HEK293T (cell line): Measurements from ENCODE around the gene METTL24.

ENCODE experiments used
- CTCF ChIA-PET: fragments of 350-600 bp; formaldehyde crosslinking; extraction: SDS; loops from one replicate; lab custom pipeline; 2021; ENCODE audit warnings: antibody characterized with exemption, inconsistent platforms; lab: Yijun Ruan, JAX
- POLR2A ChIA-PET: fragments of 350-600 bp; formaldehyde crosslinking; extraction: SDS; loops from one replicate; lab custom pipeline; 2020; ENCODE audit warnings: antibody characterized with exemption, inconsistent platforms; lab: Yijun Ruan, JAX
- DNase-seq: peaks from one replicate; pipeline ENCODE4 v3.0.0; 2012; ENCODE audit warnings: mixed read lengths; ENCODE audit errors: extremely low spot score
- ARNT ChIP-seq: fragments of 450-650 bp; IDR thresholded peaks from 2 replicates; pipeline ENCODE4 v1.6.1; 2017; ENCODE audit warnings: mild to moderate bottlenecking
- BHLHE40 ChIP-seq: fragments of 450-650 bp; IDR thresholded peaks from 2 replicates; pipeline ENCODE4 v1.6.1; 2016; ENCODE audit warnings: mild to moderate bottlenecking, moderate library complexity, borderline replicate concordance
- CTBP1 ChIP-seq: fragments of 450-650 bp; IDR thresholded peaks from 2 replicates; pipeline ENCODE4 v1.6.1; 2016; ENCODE audit warnings: borderline replicate concordance
- ELF4 ChIP-seq: fragments of 450-650 bp; IDR thresholded peaks from 2 replicates; pipeline ENCODE4 v1.6.1; 2017; ENCODE audit warnings: antibody characterized with exemption
- FOXA1 ChIP-seq: fragments of 450-650 bp; IDR thresholded peaks from 2 replicates; pipeline ENCODE4 v1.6.1; 2016; ENCODE audit warnings: mild to moderate bottlenecking
- FOXK2 ChIP-seq: fragments of 450-650 bp; IDR thresholded peaks from 2 replicates; pipeline ENCODE4 v1.6.1; 2016; ENCODE audit warnings: mild to moderate bottlenecking
- FOXM1 ChIP-seq: fragments of 450-650 bp; IDR thresholded peaks from 2 replicates; pipeline ENCODE4 v1.6.1; 2017; ENCODE audit warnings: mild to moderate bottlenecking, borderline replicate concordance
- HDGF ChIP-seq: fragments of 450-650 bp; IDR thresholded peaks from 2 replicates; pipeline ENCODE4 v1.6.1; 2017; ENCODE audit warnings: antibody characterized with exemption, borderline replicate concordance
- L3MBTL2 ChIP-seq: fragments of 450-650 bp; conservative IDR thresholded peaks from 2 replicates; pipeline ENCODE4 v1.6.1; 2016; ENCODE audit warnings: mild to moderate bottlenecking
- LEF1 ChIP-seq: fragments of 450-650 bp; IDR thresholded peaks from 2 replicates; pipeline ENCODE4 v1.6.1; 2017; ENCODE audit warnings: mild to moderate bottlenecking, borderline replicate concordance
- NFRKB ChIP-seq: fragments of 450-650 bp; IDR thresholded peaks from 2 replicates; pipeline ENCODE4 v1.6.1; 2016; ENCODE audit warnings: mild to moderate bottlenecking, moderate library complexity
- SP1 ChIP-seq: fragments of 450-650 bp; IDR thresholded peaks from 2 replicates; pipeline ENCODE4 v1.6.1; 2017
- SUZ12 ChIP-seq: fragments of 450-650 bp; IDR thresholded peaks from 2 replicates; pipeline ENCODE4 v1.6.1; 2016; ENCODE audit warnings: mild to moderate bottlenecking
- TARDBP ChIP-seq: fragments of 450-650 bp; IDR thresholded peaks from 2 replicates; pipeline ENCODE4 v1.6.1; 2016
- ZNF384 ChIP-seq: fragments of 450-650 bp; IDR thresholded peaks from 2 replicates; pipeline ENCODE4 v1.6.1; 2016
- TF ChIP-seq, protein P1 (sequence below): fragments of 450-650 bp; IDR thresholded peaks from 2 replicates; pipeline ENCODE4 v1.6.1; 2016

The METTL24 gene

GRCh38 chr6:110326057-110326456, 32.1 kb downstream of the METTL24 start:
- TF ChIP-seq, protein P1, sequence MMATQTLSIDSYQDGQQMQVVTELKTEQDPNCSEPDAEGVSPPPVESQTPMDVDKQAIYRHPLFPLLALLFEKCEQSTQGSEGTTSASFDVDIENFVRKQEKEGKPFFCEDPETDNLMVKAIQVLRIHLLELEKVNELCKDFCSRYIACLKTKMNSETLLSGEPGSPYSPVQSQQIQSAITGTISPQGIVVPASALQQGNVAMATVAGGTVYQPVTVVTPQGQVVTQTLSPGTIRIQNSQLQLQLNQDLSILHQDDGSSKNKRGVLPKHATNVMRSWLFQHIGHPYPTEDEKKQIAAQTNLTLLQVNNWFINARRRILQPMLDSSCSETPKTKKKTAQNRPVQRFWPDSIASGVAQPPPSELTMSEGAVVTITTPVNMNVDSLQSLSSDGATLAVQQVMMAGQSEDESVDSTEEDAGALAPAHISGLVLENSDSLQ, result no peak
- TF ChIP-seq CTBP1, result no peak
- no peak for TF ChIP-seq FOXM1
- no peak for TF ChIP-seq NFRKB
- no peak for TF ChIP-seq ARNT
- no peak for TF ChIP-seq ELF4
- TF ChIP-seq HDGF, result no peak
- TF ChIP-seq LEF1, result no peak
- no peak for TF ChIP-seq BHLHE40
- no peak for TF ChIP-seq TARDBP
- no peak for TF ChIP-seq L3MBTL2
- no peak for TF ChIP-seq FOXA1
- TF ChIP-seq SP1, result no peak
- no peak for TF ChIP-seq SUZ12
- TF ChIP-seq ZNF384, result no peak
- no peak for TF ChIP-seq FOXK2
- CTCF ChIA-PET, result no interaction called here
- no peak for DNase-seq
- POLR2A ChIA-PET, result no interaction called here

DNA sequence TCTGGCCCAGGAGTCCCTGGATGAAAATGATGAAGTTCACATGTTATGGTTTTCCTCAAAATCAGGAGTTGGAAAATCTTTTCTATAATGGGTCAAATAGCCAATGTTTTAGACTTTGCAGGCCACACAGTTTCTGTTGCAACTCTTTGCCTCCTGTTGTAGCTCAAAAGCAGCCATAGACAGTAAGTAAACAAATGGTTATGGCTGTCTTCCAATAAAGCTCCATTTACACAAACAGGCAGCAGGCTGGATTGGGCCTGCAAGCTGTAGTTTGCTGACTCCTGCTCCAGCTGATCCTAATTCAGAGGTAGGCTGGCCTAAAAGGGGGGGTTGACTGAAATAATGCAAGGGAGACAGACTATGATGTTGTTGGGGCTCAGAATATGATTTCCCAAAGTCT, 33.0 kb downstream of the METTL24 start:
- TF ChIP-seq ZNF384 (no peak), NFRKB (no peak), CTBP1 (no peak), FOXK2 (no peak), BHLHE40 (no peak), HDGF (no peak), SUZ12 (no peak), SP1 (no peak), FOXM1 (no peak)
- ChIA-PET CTCF (interaction anchor here (0.5 to 0.6 kb wide), 2 partner anchors 16 to 286 kb away, joined by 3 to 4 read pairs; no protein-coding TSS in a partner anchor), POLR2A (no interaction called here)
- DNase-seq, result no peak

DNA sequence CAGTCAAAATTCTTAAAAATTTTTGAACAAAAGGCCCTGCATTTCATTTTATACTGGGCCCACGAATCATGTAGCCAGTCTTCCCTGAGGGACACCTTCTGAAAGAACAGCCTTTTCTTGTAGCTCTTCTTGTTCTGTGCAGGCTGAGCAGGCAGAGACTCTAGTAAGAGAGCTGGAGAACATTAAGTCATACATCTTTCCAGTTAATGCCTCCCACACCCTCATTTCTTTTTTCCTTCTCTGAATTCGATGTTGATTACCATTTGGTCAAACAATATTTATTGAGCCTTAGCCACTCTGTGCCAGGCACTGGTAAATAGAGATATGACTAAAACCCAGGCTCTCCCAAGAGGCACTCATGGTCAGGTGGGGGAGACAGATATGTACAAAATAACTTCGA, 33.6 kb downstream of the METTL24 start:
- ChIA-PET POLR2A (no interaction called here), CTCF (interaction anchor here (0.6 kb wide), 1 partner anchor 286 kb away, joined by 3 read pairs; no protein-coding TSS in a partner anchor)
- no peak for DNase-seq
- no peak for TF ChIP-seq BHLHE40
- no peak for TF ChIP-seq CTBP1

GRCh38 chr6:110323258-110323657, 34.9 kb downstream of the METTL24 start:
- DNase-seq, result no peak
- ChIA-PET CTCF (interaction anchor here (1.0 kb wide), 1 partner anchor 19 kb away, joined by 3 read pairs; no protein-coding TSS in a partner anchor), POLR2A (no interaction called here)
- TF ChIP-seq CTBP1 (no peak), BHLHE40 (no peak), ELF4 (no peak), L3MBTL2 (no peak), FOXM1 (no peak), FOXK2 (no peak), TARDBP (no peak), SP1 (no peak), LEF1 (no peak), NFRKB (no peak)
- TF ChIP-seq, protein P1, result no peak

- TF ChIP-seq TARDBP (no peak), LEF1 (no peak), SUZ12 (no peak), FOXK2 (no peak), HDGF (no peak), BHLHE40 (no peak), L3MBTL2 (no peak), FOXA1 (no peak), NFRKB (no peak), FOXM1 (no peak)
- TF ChIP-seq, protein P1, result no peak
- CTCF ChIA-PET, result interaction anchor here (1.0 kb wide), 1 partner anchor 19 kb away, joined by 3 read pairs; no protein-coding TSS in a partner anchor
- POLR2A ChIA-PET, result no interaction called here
- no peak for DNase-seq
Observed at GRCh38 chr6:110322874-110323242, 35.3 kb downstream of the METTL24 start.

DNA sequence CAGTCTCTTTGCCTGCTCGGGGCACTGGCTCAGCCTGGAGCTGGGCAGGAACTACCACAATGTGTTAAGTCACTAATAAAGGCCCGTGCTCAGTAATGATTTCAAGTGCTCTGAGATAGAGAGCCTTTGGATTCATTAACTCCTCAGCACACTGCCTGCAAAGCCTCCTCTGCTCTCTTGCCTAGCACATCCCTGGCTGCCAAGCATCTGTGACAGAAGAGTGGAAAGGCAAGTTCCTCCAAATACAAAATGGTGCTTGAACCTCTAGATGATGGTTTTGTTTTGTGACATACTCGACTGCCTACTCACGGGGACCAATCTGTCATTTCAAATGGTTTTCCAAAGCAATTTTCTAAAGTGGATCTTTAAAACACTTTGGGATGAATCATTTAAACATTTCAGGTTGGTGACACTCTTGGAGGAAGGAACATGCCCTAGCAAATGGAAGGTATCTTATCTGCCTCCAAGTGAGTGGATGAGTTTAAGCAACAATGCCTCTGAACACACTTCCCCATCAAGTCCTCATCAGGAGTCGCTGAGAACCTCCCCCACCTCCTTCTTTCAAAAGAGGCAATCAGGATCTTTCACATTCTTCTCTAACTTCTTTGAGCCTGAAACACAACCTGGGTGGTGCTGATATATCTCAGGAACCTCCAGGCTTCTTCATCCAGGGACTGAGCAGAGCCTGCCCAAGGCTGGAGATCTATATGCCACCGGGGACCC, 35.8 kb downstream of the METTL24 start:
- DNase-seq, result no peak
- POLR2A ChIA-PET, result no interaction called here
- CTCF ChIA-PET, result interaction anchor here (0.6 to 1.1 kb wide), 2 partner anchors 20 to 98 kb away, joined by 3 read pairs; no protein-coding TSS in a partner anchor
- TF ChIP-seq LEF1 (no peak), SUZ12 (no peak), FOXM1 (no peak), L3MBTL2 (no peak), FOXK2 (no peak), ELF4 (no peak), ARNT (no peak), HDGF (no peak), FOXA1 (no peak), ZNF384 (no peak), TARDBP (no peak), SP1 (no peak), NFRKB (no peak), CTBP1 (no peak), BHLHE40 (no peak)
- TF ChIP-seq, protein P1, result no peak
